Astrocyte (in vitro differentiated cells and primary cell): ENCODE measurements around the gene MYO1C. TPM values are rescaled to one million over a fixed set of nuclear protein-coding genes. Genes with fewer than 3 reads are reported as not detected.

Experiments
- DNase-seq: peaks from one replicate; pipeline ENCODE4 v3.0.0-alpha.2; 2010; ENCODE audit warnings: low read depth
- FAIRE-seq: peaks from 2 replicates; lab custom pipeline; 2011; peaks lifted over from hg19 to GRCh38; lab: Jason Lieb, UNC
- H2AFZ ChIP-seq: 2 replicates; pipeline ENCODE4 v1.6.0; 2012; ENCODE audit warnings: low read depth, low read length, inconsistent platforms
- H3K27ac ChIP-seq: 2 replicates; pipeline ENCODE4 v1.5.1; 2011; ENCODE audit warnings: low read depth, low read length, inconsistent platforms
- H3K27me3 ChIP-seq: 2 replicates; pipeline ENCODE4 v1.6.0; 2011; ENCODE audit warnings: low read length, inconsistent platforms; ENCODE audit not compliant: insufficient read depth
- H3K36me3 ChIP-seq: 2 replicates; pipeline ENCODE4 v1.5.1; 2011; ENCODE audit warnings: low read length, inconsistent platforms; ENCODE audit not compliant: insufficient read depth
- H3K4me1 ChIP-seq: 2 replicates; pipeline ENCODE4 v1.5.1; 2011; ENCODE audit warnings: low read length, inconsistent platforms; ENCODE audit not compliant: insufficient read depth
- H3K4me2 ChIP-seq: 2 replicates; pipeline ENCODE4 v1.6.0; 2012; ENCODE audit warnings: low read length, inconsistent platforms
- H3K4me3 ChIP-seq: 2 replicates; pipeline ENCODE4 v1.5.1; 2011; ENCODE audit warnings: low read depth, mild to moderate bottlenecking, low read length, inconsistent platforms; ENCODE audit not compliant: insufficient read depth
- H3K79me2 ChIP-seq: 2 replicates; pipeline ENCODE4 v1.6.0; 2012; ENCODE audit warnings: mild to moderate bottlenecking, low read length, inconsistent platforms; ENCODE audit not compliant: insufficient read depth
- H3K9ac ChIP-seq: 2 replicates; pipeline ENCODE4 v1.6.0; 2012; ENCODE audit warnings: mild to moderate bottlenecking, low read length, inconsistent platforms
- H3K9me3 ChIP-seq: 2 replicates; pipeline ENCODE4 v1.5.1; 2012; ENCODE audit warnings: low read depth, mild to moderate bottlenecking, low read length, inconsistent platforms; ENCODE audit not compliant: insufficient read depth
- H4K20me1 ChIP-seq: 2 replicates; pipeline ENCODE4 v1.6.0; 2012; ENCODE audit warnings: low read length, inconsistent platforms; ENCODE audit not compliant: insufficient read depth
- H3K27ac Mint-ChIP-seq: one replicate; pipeline ENCODE4 v1.8.0; 2021; ENCODE audit warnings: mild to moderate bottlenecking, mixed read lengths; ENCODE audit not compliant: unreplicated experiment
- H3K27me3 Mint-ChIP-seq: one replicate; pipeline ENCODE4 v1.8.0; 2021; ENCODE audit warnings: low read depth, mixed read lengths; ENCODE audit not compliant: unreplicated experiment
- H3K36me3 Mint-ChIP-seq: one replicate; pipeline ENCODE4 v1.8.0; 2021; ENCODE audit warnings: low read depth, mixed read lengths; ENCODE audit not compliant: unreplicated experiment
- H3K4me1 Mint-ChIP-seq: one replicate; pipeline ENCODE4 v1.8.0; 2021; ENCODE audit warnings: low read depth, mixed read lengths; ENCODE audit not compliant: unreplicated experiment
- H3K4me3 Mint-ChIP-seq: one replicate; pipeline ENCODE4 v1.8.0; 2021; ENCODE audit warnings: mild to moderate bottlenecking, moderate library complexity, mixed read lengths; ENCODE audit not compliant: unreplicated experiment
- H3K9me3 Mint-ChIP-seq: one replicate; pipeline ENCODE4 v1.8.0; 2021; ENCODE audit warnings: mild to moderate bottlenecking, mixed read lengths; ENCODE audit not compliant: unreplicated experiment
- EZH2 ChIP-seq: IDR thresholded peaks from 2 replicates; pipeline ENCODE4 v1.6.1; 2012; ENCODE audit warnings: mild to moderate bottlenecking, low read length, inconsistent platforms; ENCODE audit not compliant: insufficient read depth
- total RNA-seq: library from RNA; stranded (reverse); gene quantifications from 2 replicates; pipeline ENCODE4 v1.2.1, GENCODE V29; 2021
- TF ChIP-seq, protein P1 (sequence below): IDR thresholded peaks from 2 replicates; pipeline ENCODE4 v1.5.1; 2011; ENCODE audit warnings: low read depth, mild to moderate bottlenecking, inconsistent platforms, low read length, moderate library complexity; ENCODE audit not compliant: insufficient read depth

MYO1C gene
- total RNA-seq, 1 donor from 2014 or later, result 132 TPM

DNA sequence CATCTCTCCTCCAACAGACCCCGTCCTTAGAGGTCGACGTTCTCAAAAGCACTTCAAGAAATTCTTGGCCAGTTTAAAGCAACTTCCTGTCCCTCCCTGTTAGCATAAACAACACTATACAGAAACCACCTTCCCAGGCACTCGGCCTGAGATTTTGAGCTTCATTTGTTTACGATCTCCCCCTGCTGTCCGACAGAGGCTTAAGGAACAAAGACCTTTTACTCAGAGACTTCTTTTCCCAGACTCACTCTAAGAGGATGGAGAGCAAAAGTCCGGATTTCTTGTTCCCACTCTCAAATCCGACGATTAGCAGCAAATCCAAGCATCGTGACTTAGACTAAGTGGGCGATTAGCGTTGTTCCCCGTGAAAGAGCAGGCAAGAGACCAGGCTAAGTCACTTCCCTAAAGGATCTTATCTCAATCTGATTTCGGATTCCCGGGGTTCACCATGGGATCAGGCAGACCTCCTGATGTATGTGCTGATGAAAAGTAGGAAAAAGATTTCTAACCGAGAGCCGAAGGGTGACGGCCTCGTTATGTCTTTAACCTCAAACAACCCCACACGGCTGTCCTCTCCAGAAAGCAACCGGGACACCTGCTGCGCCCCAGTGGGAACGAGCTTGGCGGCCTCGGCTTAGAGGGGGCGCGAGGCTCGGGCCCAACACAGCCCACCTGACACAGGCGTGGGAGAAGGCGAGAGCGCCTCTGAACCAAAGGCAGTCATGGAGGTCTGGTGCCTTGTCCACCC is 23.3 kb upstream of the MYO1C start:
- TF ChIP-seq EZH2, result no peak
- TF ChIP-seq, protein P1, sequence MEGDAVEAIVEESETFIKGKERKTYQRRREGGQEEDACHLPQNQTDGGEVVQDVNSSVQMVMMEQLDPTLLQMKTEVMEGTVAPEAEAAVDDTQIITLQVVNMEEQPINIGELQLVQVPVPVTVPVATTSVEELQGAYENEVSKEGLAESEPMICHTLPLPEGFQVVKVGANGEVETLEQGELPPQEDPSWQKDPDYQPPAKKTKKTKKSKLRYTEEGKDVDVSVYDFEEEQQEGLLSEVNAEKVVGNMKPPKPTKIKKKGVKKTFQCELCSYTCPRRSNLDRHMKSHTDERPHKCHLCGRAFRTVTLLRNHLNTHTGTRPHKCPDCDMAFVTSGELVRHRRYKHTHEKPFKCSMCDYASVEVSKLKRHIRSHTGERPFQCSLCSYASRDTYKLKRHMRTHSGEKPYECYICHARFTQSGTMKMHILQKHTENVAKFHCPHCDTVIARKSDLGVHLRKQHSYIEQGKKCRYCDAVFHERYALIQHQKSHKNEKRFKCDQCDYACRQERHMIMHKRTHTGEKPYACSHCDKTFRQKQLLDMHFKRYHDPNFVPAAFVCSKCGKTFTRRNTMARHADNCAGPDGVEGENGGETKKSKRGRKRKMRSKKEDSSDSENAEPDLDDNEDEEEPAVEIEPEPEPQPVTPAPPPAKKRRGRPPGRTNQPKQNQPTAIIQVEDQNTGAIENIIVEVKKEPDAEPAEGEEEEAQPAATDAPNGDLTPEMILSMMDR, result peak; percentile 70
- Histone ChIP-seq H2AFZ (peak overlapping the region; percentile 85), H3K4me3 (peak overlapping the region; percentile 95), H4K20me1 (peaks cover 8% of the 10 kb centered on the region), H3K4me1 (peaks cover 14% of the 10 kb centered on the region), H3K36me3 (peaks cover 8% of the 10 kb centered on the region), H3K79me2 (peaks cover 22% of the 10 kb centered on the region), H3K9ac (peak overlapping the region; percentile 97), H3K27ac (peak overlapping the region; percentile 82), H3K9me3 (no peaks in the 10 kb centered on the region), H3K27me3 (no peaks in the 10 kb centered on the region), H3K4me2 (peak overlapping the region; percentile 98)
- no peaks in the 10 kb centered on the region for H3K9me3 Mint-ChIP-seq
- H3K27me3 Mint-ChIP-seq, result no peaks in the 10 kb centered on the region
- DNase-seq (peak; percentile 74), FAIRE-seq (peak; percentile 96)
- H3K27ac Mint-ChIP-seq, result peak overlapping the region; percentile 90
- H3K4me1 Mint-ChIP-seq, result peaks cover 8% of the 10 kb centered on the region
- peaks cover 7% of the 10 kb centered on the region for H3K36me3 Mint-ChIP-seq
- peak overlapping the region; percentile 93 for H3K4me3 Mint-ChIP-seq

DNA sequence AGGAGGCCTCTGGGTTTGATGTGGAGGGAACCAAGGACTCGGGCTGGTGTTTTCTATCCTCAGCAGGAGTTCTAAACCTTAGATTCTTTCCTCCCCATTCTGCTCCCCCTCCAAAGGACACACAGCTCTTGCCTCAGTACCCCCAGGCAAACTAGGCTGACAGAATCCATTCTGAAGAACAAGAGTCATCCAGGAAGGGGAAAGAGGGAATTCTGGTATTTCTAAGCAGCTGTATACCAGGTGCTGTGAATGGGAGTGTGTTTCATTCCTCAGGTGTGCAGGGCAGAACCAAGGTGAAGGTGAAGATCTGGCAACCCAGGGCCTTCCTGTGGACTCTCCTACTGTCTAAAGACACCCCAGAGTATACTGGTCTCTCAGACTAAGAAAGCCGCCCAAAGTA is 19.9 kb upstream of the MYO1C start:
- Histone ChIP-seq H4K20me1 (peaks cover 8% of the 10 kb centered on the region), H3K79me2 (peaks cover 18% of the 10 kb centered on the region), H3K9me3 (no peaks in the 10 kb centered on the region), H3K9ac (peak overlapping the region; percentile 16), H3K4me2 (no peak overlapping the region), H3K36me3 (peaks cover 7% of the 10 kb centered on the region), H3K4me3 (no peak overlapping the region), H3K27me3 (no peaks in the 10 kb centered on the region), H3K4me1 (peaks cover 11% of the 10 kb centered on the region), H3K27ac (no peak overlapping the region), H2AFZ (no peak overlapping the region)
- Mint-ChIP-seq H3K9me3 (no peaks in the 10 kb centered on the region), H3K4me3 (no peak overlapping the region), H3K27me3 (no peaks in the 10 kb centered on the region), H3K36me3 (peaks cover 15% of the 10 kb centered on the region), H3K4me1 (peaks cover 11% of the 10 kb centered on the region), H3K27ac (peak overlapping the region; percentile 34)
- no peak for TF ChIP-seq EZH2
- TF ChIP-seq, protein P1, result no peak
- DNase-seq (no peak), FAIRE-seq (no peak)
